HG02678 (cell line): ENCODE results near the gene RGCC.
"Not testable (repeated sequence)": the region's sequence is repeated elsewhere in the genome, so short reads cannot be mapped to it uniquely, and the experiment has no call there.

Experiments used
- ATAC-seq: cut with Tn5 transposase; IDR thresholded peaks from one replicate; pipeline ENCODE4 v1.9.1; 2021; ENCODE audit warnings: mild to moderate bottlenecking, moderate library complexity; ENCODE audit not compliant: unreplicated experiment

The RGCC gene

GRCh38 chr13:41456768-41457588 lies at the start of gene RGCC:
Gene RGCC, plus strand, starts transcription at chr13:41457550. Its CDS starts 158 bp downstream, at chr13:41457708.
- peak; percentile 73 for ATAC-seq

GRCh38 chr13:41408121-41408520 lies 49.2 kb upstream of the RGCC start:
- no peak for ATAC-seq

- no peak for ATAC-seq
Measured at GRCh38 chr13:41408746-41409145, 48.6 kb upstream of the RGCC start.

- no peak for ATAC-seq
Measured at GRCh38 chr13:41409611-41410010, 47.7 kb upstream of the RGCC start.

- no peak for ATAC-seq
Measured at GRCh38 chr13:41411060-41411459, 46.3 kb upstream of the RGCC start.

DNA sequence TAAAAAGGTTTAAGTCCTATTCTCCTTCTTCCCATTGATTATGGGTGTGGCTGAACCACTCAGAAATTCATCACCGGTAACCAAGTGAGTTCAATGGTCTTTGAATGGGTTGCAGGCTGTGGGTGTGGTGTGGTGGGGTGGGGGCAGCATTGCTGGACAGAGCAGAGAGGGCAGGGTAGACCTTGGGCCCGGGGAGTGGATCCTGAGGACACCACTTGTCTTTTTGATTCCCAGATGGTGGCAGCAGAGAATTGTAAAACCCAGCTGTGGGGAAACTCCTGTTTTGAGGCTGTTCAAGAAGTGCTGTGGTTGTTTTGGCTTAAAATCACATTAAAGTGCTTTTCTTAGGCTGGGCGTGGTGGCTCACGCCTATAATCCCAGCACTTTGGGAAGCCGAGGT lies 45.8 kb upstream of the RGCC start:
- ATAC-seq: no peak

DNA sequence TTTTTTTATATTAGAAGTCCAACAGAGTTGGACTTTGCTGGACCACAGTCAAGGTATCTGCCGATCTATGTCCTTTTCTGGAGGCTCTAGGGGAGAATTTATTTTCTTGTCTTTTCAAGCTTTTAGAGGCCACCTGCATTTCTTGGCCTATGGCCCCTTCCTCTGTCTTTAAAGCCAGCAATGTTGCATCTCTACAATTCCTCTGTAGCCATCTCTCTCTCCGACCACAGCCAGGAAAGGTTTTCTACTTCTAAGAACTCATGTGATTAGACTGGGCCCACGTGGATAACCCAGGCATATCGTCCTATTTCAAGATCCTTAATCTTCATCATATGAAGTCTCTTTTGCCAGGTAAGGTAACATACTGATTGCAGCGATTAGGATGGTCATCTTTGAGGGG lies 43.5 kb upstream of the RGCC start:
- ATAC-seq: no peak

GRCh38 chr13:41416276-41416675 lies 41.1 kb upstream of the RGCC start:
- no peak for ATAC-seq

- ATAC-seq: no peak
Measured at GRCh38 chr13:41418027-41418426, 39.3 kb upstream of the RGCC start.

DNA sequence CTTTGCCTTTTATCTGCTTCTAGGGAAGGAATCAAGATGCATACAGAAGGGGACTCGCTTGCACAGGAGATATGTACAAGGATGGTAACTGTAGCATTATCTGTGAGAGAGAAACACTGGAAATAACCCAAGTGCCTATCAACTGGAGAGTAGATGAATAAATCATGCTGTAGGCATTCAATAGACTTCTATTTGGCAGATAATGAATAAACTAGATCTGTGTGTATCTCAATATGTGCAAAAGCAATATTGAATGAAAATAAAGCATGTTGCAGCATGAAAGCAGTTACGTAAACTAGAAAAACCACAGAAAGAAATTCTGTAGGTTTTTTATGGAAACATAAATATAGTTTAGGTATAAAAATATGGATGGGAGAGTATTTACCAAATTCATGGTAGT lies 38.6 kb upstream of the RGCC start:
- ATAC-seq: no peak

GRCh38 chr13:41419206-41419605 lies 38.1 kb upstream of the RGCC start:
- no peak for ATAC-seq

DNA sequence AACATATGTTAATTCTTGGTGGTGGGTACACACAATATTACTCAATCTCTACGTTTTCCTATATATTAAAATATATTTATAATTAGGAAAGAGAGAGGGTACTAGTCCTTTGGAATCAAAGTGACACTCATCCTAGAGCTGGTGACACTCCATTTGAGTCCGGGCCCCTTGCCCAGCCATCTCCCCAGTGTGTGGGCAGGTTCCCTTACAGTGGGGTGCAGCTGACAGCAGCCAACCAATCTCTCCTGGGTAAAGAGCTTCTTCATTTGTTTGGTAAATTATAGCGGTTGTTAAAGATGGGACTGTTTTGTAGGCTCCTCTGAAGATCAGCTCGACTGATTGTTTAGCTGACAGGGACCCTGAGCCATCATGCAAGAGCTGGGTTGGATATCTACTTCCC lies 37.2 kb upstream of the RGCC start:
- no peak for ATAC-seq

DNA sequence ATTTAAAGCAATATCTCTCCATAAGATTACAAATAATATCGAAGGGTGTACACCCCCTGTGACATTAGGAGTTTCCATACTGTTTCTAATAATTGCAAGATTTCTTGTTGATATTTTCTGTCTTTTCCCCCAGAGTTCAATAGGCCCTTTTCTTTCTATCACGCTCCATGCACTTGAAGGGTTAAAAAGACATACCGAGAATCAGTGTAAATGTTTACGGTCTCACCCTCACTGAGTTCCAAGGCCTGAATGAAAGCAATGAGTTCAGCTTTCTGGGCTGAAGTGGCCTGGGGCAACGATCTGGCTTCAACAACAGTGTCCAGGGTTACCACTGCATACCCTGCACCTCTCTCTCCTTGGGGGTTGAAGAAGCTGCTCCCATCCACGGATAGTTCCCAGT lies 36.0 kb upstream of the RGCC start:
- not testable (repeated sequence) for ATAC-seq

DNA sequence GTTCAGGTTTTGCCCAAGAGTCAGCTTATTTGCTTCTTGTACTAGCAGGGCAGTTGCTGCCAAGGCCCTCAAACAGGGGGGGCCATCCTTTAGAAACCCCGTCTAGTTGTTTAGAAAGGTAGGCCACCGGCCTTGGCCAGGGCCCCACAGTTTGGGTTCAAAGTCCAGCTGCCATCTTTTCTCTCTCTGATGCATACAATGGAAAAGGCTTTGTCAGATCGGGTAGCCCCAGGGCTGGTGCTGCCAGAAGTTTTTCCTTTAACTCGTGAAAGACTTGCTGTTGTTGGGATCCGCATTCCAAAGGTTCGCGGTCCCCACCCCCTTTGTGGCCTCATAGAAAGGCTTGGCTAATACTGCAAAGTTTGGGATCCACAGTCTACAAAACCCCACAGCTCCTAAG lies 35.4 kb upstream of the RGCC start:
- ATAC-seq: not testable (repeated sequence)

DNA sequence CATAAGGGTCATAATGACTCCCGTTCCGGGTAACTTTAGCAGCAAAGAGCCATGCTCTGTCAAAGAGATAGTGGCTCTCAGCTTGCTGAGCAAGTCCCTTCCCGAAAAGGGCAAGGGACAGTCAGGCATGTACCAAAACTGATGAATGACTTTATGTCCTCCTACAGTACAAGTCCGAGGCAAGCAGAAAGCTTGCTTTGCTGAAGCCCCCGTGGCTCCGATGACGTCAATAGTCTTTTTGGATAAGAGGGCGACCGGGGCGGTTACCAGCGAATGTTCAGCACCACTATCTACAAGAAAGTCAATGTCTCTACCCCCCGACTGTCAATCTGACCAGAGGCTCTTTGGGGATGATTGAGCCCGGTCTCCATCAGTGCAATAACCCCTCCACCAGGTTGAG lies 34.1 kb upstream of the RGCC start:
- ATAC-seq: not testable (repeated sequence)

DNA sequence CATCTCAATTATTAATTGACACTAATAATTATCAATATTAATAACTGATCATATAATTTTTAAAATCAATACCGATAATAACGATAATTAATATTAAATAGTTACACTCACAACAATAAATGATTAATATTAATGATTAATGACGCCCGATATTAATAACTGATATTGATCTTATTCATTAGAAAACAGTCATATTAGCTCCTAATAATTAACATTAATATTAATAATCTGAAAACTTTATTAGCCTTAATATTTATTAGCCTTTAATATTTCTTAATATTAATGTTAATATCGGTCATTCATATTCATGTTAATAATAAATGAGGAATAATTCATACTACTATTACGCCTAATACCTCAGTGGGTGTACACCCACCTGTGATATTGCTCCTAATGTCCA lies 32.7 kb upstream of the RGCC start:
- not testable (repeated sequence) for ATAC-seq

- ATAC-seq: no peak
Measured at GRCh38 chr13:41426047-41426446, 31.3 kb upstream of the RGCC start.

- no peak for ATAC-seq
Measured at GRCh38 chr13:41427666-41428065, 29.7 kb upstream of the RGCC start.

GRCh38 chr13:41428155-41428554 lies 29.2 kb upstream of the RGCC start:
- ATAC-seq: no peak

DNA sequence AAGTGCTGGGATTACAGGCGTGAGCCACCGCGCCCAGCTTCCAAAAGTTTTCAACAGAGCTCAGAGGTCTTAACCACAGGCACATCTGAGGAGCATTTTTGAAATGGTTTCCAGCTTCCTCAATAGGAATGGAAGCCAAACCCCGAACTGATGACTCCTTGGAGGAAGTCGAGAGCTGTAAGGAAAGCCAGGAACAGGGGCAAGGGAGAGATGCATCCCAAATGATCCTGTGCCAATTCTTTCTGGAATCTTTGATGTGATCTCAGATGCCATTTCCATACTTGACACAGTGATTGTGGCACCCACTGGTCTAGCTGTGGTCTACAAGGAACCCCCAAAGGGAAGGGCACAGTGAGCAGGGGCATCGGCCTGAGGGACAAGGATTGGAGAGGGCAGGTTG lies 23.3 kb upstream of the RGCC start:
- ATAC-seq: not testable (repeated sequence)

- ATAC-seq: no peak
Measured at GRCh38 chr13:41434831-41435520, 22.4 kb upstream of the RGCC start.

- no peak for ATAC-seq
Measured at GRCh38 chr13:41443969-41444368, 13.4 kb upstream of the RGCC start.
